H9 (cell line): Measurements from ENCODE around the gene HGS. TPM values are rescaled to one million over a fixed set of nuclear protein-coding genes. Genes with fewer than 3 reads are reported as not detected.

Experiments used
- DNase-seq: peaks from one replicate; pipeline ENCODE4 v3.0.0-alpha.2; 2017
- H2AFZ ChIP-seq: one replicate; pipeline ENCODE4 v1.6.1; 2013; ENCODE audit warnings: mild to moderate bottlenecking, low read length, control low read depth, moderate library complexity
- H2AK5ac ChIP-seq: 2 replicates; pipeline ENCODE4 v1.6.1; 2013; ENCODE audit warnings: low read length, control low read depth, mixed read lengths; ENCODE audit not compliant: insufficient read length
- H2BK120ac ChIP-seq: one replicate; pipeline ENCODE4 v1.6.1; 2013; ENCODE audit warnings: low read depth, mild to moderate bottlenecking, low read length, control low read depth, inconsistent platforms; ENCODE audit not compliant: poor library complexity, severe bottlenecking
- H2BK12ac ChIP-seq: 2 replicates; pipeline ENCODE4 v1.6.1; 2013; ENCODE audit warnings: low read length, control low read depth, mixed read lengths, low read depth; ENCODE audit not compliant: insufficient read length
- H2BK15ac ChIP-seq: 2 replicates; pipeline ENCODE4 v1.6.1; 2013; ENCODE audit warnings: low read depth, low read length, control low read depth
- H2BK20ac ChIP-seq: one replicate; pipeline ENCODE4 v1.6.1; 2013; ENCODE audit warnings: low read depth, mild to moderate bottlenecking, low read length, control low read depth, inconsistent platforms; ENCODE audit not compliant: poor library complexity, severe bottlenecking
- H2BK5ac ChIP-seq: 2 replicates; pipeline ENCODE4 v1.6.1; 2013; ENCODE audit warnings: low read length, control low read depth, mixed read lengths; ENCODE audit not compliant: insufficient read length
- H3K14ac ChIP-seq: 2 replicates; pipeline ENCODE4 v1.6.1; 2013; ENCODE audit warnings: low read length, control low read depth; ENCODE audit not compliant: insufficient read depth
- H3K18ac ChIP-seq: 2 replicates; pipeline ENCODE4 v1.6.1; 2013; ENCODE audit warnings: low read depth, mild to moderate bottlenecking, mixed read lengths, low read length, control low read depth; ENCODE audit not compliant: insufficient read length
- H3K23ac ChIP-seq: 2 replicates; pipeline ENCODE4 v1.6.1; 2013; ENCODE audit warnings: low read length, control low read depth, mixed read lengths, low read depth; ENCODE audit not compliant: insufficient read length
- H3K23me2 ChIP-seq: 2 replicates; pipeline ENCODE4 v1.6.1; 2013; ENCODE audit warnings: low read depth, mild to moderate bottlenecking, mixed read lengths, low read length, control low read depth; ENCODE audit not compliant: insufficient read length, poor library complexity, severe bottlenecking
- H3K27ac ChIP-seq: 2 replicates; pipeline ENCODE4 v1.5.1; 2013; ENCODE audit warnings: low read length, control low read depth, mixed read lengths, low read depth; ENCODE audit not compliant: insufficient read length
- H3K27me3 ChIP-seq: 2 replicates; pipeline ENCODE4 v1.6.1; 2013; ENCODE audit warnings: low read length, control low read depth, inconsistent platforms; ENCODE audit not compliant: insufficient read depth
- H3K4ac ChIP-seq: 2 replicates; pipeline ENCODE4 v1.6.1; 2013; ENCODE audit warnings: low read depth, mild to moderate bottlenecking, control low read depth, inconsistent platforms, low read length, moderate library complexity
- H3K4me1 ChIP-seq: 2 replicates; pipeline ENCODE4 v1.6.1; 2013; ENCODE audit warnings: low read length, control low read depth, inconsistent platforms; ENCODE audit not compliant: insufficient read depth
- H3K4me2 ChIP-seq: 2 replicates; pipeline ENCODE4 v1.6.1; 2013; ENCODE audit warnings: low read length, control low read depth, mixed read lengths; ENCODE audit not compliant: insufficient read length, insufficient read depth
- H3K56ac ChIP-seq: 2 replicates; pipeline ENCODE4 v1.6.1; 2013; ENCODE audit warnings: low read depth, mild to moderate bottlenecking, mixed read lengths, low read length, control low read depth; ENCODE audit not compliant: insufficient read length
- H3K79me1 ChIP-seq: 2 replicates; pipeline ENCODE4 v1.6.1; 2013; ENCODE audit warnings: low read depth, mild to moderate bottlenecking, moderate library complexity, low read length, control low read depth, inconsistent platforms; ENCODE audit not compliant: insufficient read depth, poor library complexity, severe bottlenecking
- H3K79me2 ChIP-seq: 2 replicates; pipeline ENCODE4 v1.6.1; 2013; ENCODE audit warnings: low read length, control low read depth, inconsistent platforms; ENCODE audit not compliant: insufficient read depth
- H3K9ac ChIP-seq: 2 replicates; pipeline ENCODE4 v1.6.1; 2013; ENCODE audit warnings: low read length, control low read depth, mixed read lengths; ENCODE audit not compliant: insufficient read length; ENCODE audit errors: extremely low read depth
- H3K9me3 ChIP-seq: one replicate; pipeline ENCODE4 v1.6.1; 2013; ENCODE audit warnings: low read depth, low read length, inconsistent platforms; ENCODE audit not compliant: control insufficient read depth
- H3T11ph ChIP-seq: one replicate; pipeline ENCODE4 v1.6.1; 2013; ENCODE audit warnings: mild to moderate bottlenecking, low read length, control low read depth, inconsistent platforms
- H4K20me1 ChIP-seq: one replicate; pipeline ENCODE4 v1.6.1; 2013; ENCODE audit not compliant: control insufficient read depth, insufficient read length, insufficient read depth
- H4K5ac ChIP-seq: 2 replicates; pipeline ENCODE4 v1.6.1; 2013; ENCODE audit warnings: low read depth, mild to moderate bottlenecking, mixed read lengths, low read length, control low read depth; ENCODE audit not compliant: insufficient read length
- H4K8ac ChIP-seq: replicated peaks from 2 replicates; pipeline ENCODE4 v1.6.1; 2013; ENCODE audit warnings: low read length, control low read depth, mixed read lengths, low read depth; ENCODE audit not compliant: insufficient read length
- H4K91ac ChIP-seq: 2 replicates; pipeline ENCODE4 v1.6.1; 2013; ENCODE audit warnings: low read depth, mild to moderate bottlenecking, moderate library complexity, mixed read lengths, low read length, control low read depth; ENCODE audit not compliant: insufficient read length
- H3K27ac Mint-ChIP-seq, 3 experiments: 2 replicates in 2 of 3; 3 replicates in 1 of 3; pipeline ENCODE4 v1.8.0; 2020 to 2021; ENCODE audit warnings: mixed read lengths in 3 of 3, mild to moderate bottlenecking in 1 of 3, moderate library complexity in 1 of 3
- H3K27me3 Mint-ChIP-seq: 2 replicates; pipeline ENCODE4 v1.8.0; 2021; ENCODE audit warnings: low read depth, mild to moderate bottlenecking, moderate library complexity, mixed read lengths
- H3K36me3 Mint-ChIP-seq, 3 experiments: 2 replicates in 2 of 3; 3 replicates in 1 of 3; pipeline ENCODE4 v1.8.0; 2020 to 2021; ENCODE audit warnings: low read depth in 3 of 3, mixed read lengths in 3 of 3; ENCODE audit not compliant: insufficient read depth in 1 of 3
- H3K4me1 Mint-ChIP-seq, 2 experiments: 2 replicates each; pipeline ENCODE4 v1.8.0; 2020; ENCODE audit warnings: mixed read lengths in 2 of 2
- H3K4me3 Mint-ChIP-seq, 2 experiments: 2 replicates in 1 of 2; 3 replicates in 1 of 2; pipeline ENCODE4 v1.8.0; 2020 to 2021; ENCODE audit warnings: mild to moderate bottlenecking in 2 of 2, mixed read lengths in 2 of 2, moderate library complexity in 1 of 2
- H3K9me3 Mint-ChIP-seq, 2 experiments: 2 replicates in 1 of 2; 3 replicates in 1 of 2; pipeline ENCODE4 v1.8.0; 2020; ENCODE audit warnings: mild to moderate bottlenecking in 2 of 2, mixed read lengths in 2 of 2, moderate library complexity in 1 of 2
- WGBS: extraction: QIAGEN DNeasy Blood & Tissue Kit; methylation state at CpG from one replicate; pipeline ENCODE4 v1.1.7; 2013; ENCODE audit warnings: missing lambda C conversion rate, low lambda C conversion rate, mixed read lengths; ENCODE audit not compliant: insufficient read length; ENCODE audit errors: extremely low coverage; 5-methylcytosine and 5-hydroxymethylcytosine counted together
- total RNA-seq: library from RNA; stranded (reverse); gene quantifications from 2 replicates; pipeline ENCODE4 v1.2.1, GENCODE V29; 2021
- TF ChIP-seq, protein P1 (sequence below): fragments of 200-600 bp; sonication (generic); conservative IDR thresholded peaks from 3 replicates; pipeline ENCODE4 v1.8.0; 2021; ENCODE audit warnings: antibody characterized with exemption, mild to moderate bottlenecking

HGS gene
- total RNA-seq, 1 experiment from 2014 or later = 106 TPM

GRCh38 chr17:81691608-81692007, 7.8 kb downstream of the HGS start:
- Histone ChIP-seq H3K79me2 (peaks cover 2% of the 10 kb centered on the region; the same call in 1 of the 2 replicates), H2BK15ac (no peak overlapping the region), H3K18ac (no peak overlapping the region), H3K4ac (no peak overlapping the region), H2BK20ac (no peak overlapping the region), H3K27me3 (no peaks in the 10 kb centered on the region), H3K4me2 (no peak overlapping the region), H3K27ac (no peak overlapping the region), H3K9me3 (no peaks in the 10 kb centered on the region), H3K23ac (no peak overlapping the region), H4K5ac (no peak overlapping the region), H3T11ph (no peak overlapping the region), H3K23me2 (no peaks in the 10 kb centered on the region), H2BK12ac (no peak overlapping the region), H4K20me1 (no peaks in the 10 kb centered on the region), H2BK120ac (no peak overlapping the region), H3K14ac (no peak overlapping the region), H4K8ac (no peak overlapping the region), H4K91ac (no peak overlapping the region), H3K9ac (no peak overlapping the region), H2AK5ac (no peak overlapping the region), H2AFZ (no peak overlapping the region), H3K4me1 (no peaks in the 10 kb centered on the region), H2BK5ac (no peak overlapping the region), H3K56ac (no peak overlapping the region), H3K79me1 (no peaks in the 10 kb centered on the region)
- DNase-seq = no peak
- no peaks in the 10 kb centered on the region for H3K4me1 Mint-ChIP-seq
- no peak overlapping the region; a peak in 1 of 5 replicates for H3K4me3 Mint-ChIP-seq
- WGBS = no CpG with 5 or more reads among the region's 20 CpGs
- H3K27ac Mint-ChIP-seq = no peak overlapping the region
- H3K27me3 Mint-ChIP-seq = no peaks in the 10 kb centered on the region
- TF ChIP-seq, protein P1, sequence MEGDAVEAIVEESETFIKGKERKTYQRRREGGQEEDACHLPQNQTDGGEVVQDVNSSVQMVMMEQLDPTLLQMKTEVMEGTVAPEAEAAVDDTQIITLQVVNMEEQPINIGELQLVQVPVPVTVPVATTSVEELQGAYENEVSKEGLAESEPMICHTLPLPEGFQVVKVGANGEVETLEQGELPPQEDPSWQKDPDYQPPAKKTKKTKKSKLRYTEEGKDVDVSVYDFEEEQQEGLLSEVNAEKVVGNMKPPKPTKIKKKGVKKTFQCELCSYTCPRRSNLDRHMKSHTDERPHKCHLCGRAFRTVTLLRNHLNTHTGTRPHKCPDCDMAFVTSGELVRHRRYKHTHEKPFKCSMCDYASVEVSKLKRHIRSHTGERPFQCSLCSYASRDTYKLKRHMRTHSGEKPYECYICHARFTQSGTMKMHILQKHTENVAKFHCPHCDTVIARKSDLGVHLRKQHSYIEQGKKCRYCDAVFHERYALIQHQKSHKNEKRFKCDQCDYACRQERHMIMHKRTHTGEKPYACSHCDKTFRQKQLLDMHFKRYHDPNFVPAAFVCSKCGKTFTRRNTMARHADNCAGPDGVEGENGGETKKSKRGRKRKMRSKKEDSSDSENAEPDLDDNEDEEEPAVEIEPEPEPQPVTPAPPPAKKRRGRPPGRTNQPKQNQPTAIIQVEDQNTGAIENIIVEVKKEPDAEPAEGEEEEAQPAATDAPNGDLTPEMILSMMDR = no peak
- H3K36me3 Mint-ChIP-seq = peaks cover 33 to 72% (median 62%) of the 10 kb centered on the region in 3 experiments
- no peaks in the 10 kb centered on the region for H3K9me3 Mint-ChIP-seq
